ENCODE measurements around the gene PTPRN2. TPM values are rescaled to one million over a fixed set of nuclear protein-coding genes. Genes with fewer than 3 reads are reported as not detected.

Gene PTPRN2
- polyA plus RNA-seq, 1 of the 3 experiments (the other 2 are of a cell fraction), result 4.0 TPM

- Histone ChIP-seq H3K36me3 (replicated peaks in 1 of 2; ENCODE audit: control insufficient read depth in 1 of 2, insufficient read depth in 2 of 2, low read length in 1 of 2) (no peaks in the 10 kb centered on the region), H4K20me1 (ENCODE audit: insufficient read depth) (no peaks in the 10 kb centered on the region), H3K4me3 (ENCODE audit: low read depth in 2 of 2, low read length in 1 of 2) (no peak overlapping the region), H3K4me2 (no peak overlapping the region), H3K27ac (ENCODE audit: low read depth in 2 of 2, low read length in 1 of 2) (no peak overlapping the region), H3K9me2 (no peaks in the 10 kb centered on the region), H3K9me3 (peaks cover 5% of the 10 kb centered on the region; the same call in 1 of the 2 replicates), H3K27me3 (ENCODE audit: insufficient read depth) (no peaks in the 10 kb centered on the region), H3K4me1 (ENCODE audit: control insufficient read depth in 1 of 2, insufficient read depth in 2 of 2, low read depth in 1 of 2, low read length in 1 of 2) (peaks cover 0 to 11% of the 10 kb centered on the region in 2 experiments; a peak in 1 of 4 replicates), H2AFZ (ENCODE audit: low read depth) (no peak overlapping the region), H3K9ac (no peak overlapping the region), H3F3A (replicated peaks; ENCODE audit: insufficient read depth) (peaks cover 23% of the 10 kb centered on the region), H3K79me2 (ENCODE audit: insufficient read depth) (no peaks in the 10 kb centered on the region)
- WGBS (ENCODE audit: low lambda C conversion rate), result 68% methylated on average over 15 of the region's 16 CpGs
- POLR2A ChIA-PET, result no interaction called here
- CTCF ChIA-PET, result interaction anchor here (0.9 to 2.1 kb wide), 3 partner anchors 9 to 80 kb away, joined by 3 to 5 read pairs (median 3); no protein-coding TSS in a partner anchor
- no peak for DNase-seq
- no peak for TF ChIP-seq MAX (IDR thresholded peaks at IDR 0.05; ENCODE audit: low read depth)
Measured at GRCh38 chr7:157929671-157930070, 658.0 kb downstream of the PTPRN2 start.

- 31% methylated on average over 14 of the region's 14 CpGs for WGBS (ENCODE audit: low lambda C conversion rate)
- Histone ChIP-seq H3K4me2 (no peak overlapping the region), H4K20me1 (ENCODE audit: insufficient read depth) (no peaks in the 10 kb centered on the region)
Measured at GRCh38 chr7:157928808-157929425, 658.7 kb downstream of the PTPRN2 start.

More at GRCh38 chr7:157928808-157929425, 658.7 kb downstream of the PTPRN2 start:
- POLR2A ChIA-PET, result no interaction called here
- no peaks in the 10 kb centered on the region for H3K27me3 ChIP-seq (ENCODE audit: insufficient read depth)
- TF ChIP-seq, protein P1, sequence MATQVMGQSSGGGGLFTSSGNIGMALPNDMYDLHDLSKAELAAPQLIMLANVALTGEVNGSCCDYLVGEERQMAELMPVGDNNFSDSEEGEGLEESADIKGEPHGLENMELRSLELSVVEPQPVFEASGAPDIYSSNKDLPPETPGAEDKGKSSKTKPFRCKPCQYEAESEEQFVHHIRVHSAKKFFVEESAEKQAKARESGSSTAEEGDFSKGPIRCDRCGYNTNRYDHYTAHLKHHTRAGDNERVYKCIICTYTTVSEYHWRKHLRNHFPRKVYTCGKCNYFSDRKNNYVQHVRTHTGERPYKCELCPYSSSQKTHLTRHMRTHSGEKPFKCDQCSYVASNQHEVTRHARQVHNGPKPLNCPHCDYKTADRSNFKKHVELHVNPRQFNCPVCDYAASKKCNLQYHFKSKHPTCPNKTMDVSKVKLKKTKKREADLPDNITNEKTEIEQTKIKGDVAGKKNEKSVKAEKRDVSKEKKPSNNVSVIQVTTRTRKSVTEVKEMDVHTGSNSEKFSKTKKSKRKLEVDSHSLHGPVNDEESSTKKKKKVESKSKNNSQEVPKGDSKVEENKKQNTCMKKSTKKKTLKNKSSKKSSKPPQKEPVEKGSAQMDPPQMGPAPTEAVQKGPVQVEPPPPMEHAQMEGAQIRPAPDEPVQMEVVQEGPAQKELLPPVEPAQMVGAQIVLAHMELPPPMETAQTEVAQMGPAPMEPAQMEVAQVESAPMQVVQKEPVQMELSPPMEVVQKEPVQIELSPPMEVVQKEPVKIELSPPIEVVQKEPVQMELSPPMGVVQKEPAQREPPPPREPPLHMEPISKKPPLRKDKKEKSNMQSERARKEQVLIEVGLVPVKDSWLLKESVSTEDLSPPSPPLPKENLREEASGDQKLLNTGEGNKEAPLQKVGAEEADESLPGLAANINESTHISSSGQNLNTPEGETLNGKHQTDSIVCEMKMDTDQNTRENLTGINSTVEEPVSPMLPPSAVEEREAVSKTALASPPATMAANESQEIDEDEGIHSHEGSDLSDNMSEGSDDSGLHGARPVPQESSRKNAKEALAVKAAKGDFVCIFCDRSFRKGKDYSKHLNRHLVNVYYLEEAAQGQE (IDR thresholded peaks at IDR 0.05; ENCODE audit: low read depth, low read length), result no peak
- no peak for TF ChIP-seq GABPA (IDR thresholded peaks at IDR 0.05; ENCODE audit: low read depth)
- TF ChIP-seq, protein P2, sequence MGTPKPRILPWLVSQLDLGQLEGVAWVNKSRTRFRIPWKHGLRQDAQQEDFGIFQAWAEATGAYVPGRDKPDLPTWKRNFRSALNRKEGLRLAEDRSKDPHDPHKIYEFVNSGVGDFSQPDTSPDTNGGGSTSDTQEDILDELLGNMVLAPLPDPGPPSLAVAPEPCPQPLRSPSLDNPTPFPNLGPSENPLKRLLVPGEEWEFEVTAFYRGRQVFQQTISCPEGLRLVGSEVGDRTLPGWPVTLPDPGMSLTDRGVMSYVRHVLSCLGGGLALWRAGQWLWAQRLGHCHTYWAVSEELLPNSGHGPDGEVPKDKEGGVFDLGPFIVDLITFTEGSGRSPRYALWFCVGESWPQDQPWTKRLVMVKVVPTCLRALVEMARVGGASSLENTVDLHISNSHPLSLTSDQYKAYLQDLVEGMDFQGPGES (IDR thresholded peaks at IDR 0.05; ENCODE audit: low read depth, low read length), result no peak
- no peak for TF ChIP-seq RFX5 (IDR thresholded peaks at IDR 0.05; ENCODE audit: low read length)
- TF ChIP-seq SIN3A (IDR thresholded peaks at IDR 0.05; ENCODE audit: borderline replicate concordance, low read depth, low read length), result no peak
- TF ChIP-seq TAF1 (IDR thresholded peaks at IDR 0.05; ENCODE audit: borderline replicate concordance, low read depth, low read length), result no peak
- TF ChIP-seq FOXM1 (IDR thresholded peaks at IDR 0.05; ENCODE audit: low read depth), result no peak
- TF ChIP-seq ELF1 (IDR thresholded peaks at IDR 0.05), result no peak
- TF ChIP-seq CTCF (IDR thresholded peaks at IDR 0.05), result no peak
- TF ChIP-seq, protein P3, sequence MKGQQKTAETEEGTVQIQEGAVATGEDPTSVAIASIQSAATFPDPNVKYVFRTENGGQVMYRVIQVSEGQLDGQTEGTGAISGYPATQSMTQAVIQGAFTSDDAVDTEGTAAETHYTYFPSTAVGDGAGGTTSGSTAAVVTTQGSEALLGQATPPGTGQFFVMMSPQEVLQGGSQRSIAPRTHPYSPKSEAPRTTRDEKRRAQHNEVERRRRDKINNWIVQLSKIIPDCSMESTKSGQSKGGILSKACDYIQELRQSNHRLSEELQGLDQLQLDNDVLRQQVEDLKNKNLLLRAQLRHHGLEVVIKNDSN (IDR thresholded peaks at IDR 0.05; ENCODE audit: borderline replicate concordance, low read depth), result no peak
- TF ChIP-seq, protein P4, sequence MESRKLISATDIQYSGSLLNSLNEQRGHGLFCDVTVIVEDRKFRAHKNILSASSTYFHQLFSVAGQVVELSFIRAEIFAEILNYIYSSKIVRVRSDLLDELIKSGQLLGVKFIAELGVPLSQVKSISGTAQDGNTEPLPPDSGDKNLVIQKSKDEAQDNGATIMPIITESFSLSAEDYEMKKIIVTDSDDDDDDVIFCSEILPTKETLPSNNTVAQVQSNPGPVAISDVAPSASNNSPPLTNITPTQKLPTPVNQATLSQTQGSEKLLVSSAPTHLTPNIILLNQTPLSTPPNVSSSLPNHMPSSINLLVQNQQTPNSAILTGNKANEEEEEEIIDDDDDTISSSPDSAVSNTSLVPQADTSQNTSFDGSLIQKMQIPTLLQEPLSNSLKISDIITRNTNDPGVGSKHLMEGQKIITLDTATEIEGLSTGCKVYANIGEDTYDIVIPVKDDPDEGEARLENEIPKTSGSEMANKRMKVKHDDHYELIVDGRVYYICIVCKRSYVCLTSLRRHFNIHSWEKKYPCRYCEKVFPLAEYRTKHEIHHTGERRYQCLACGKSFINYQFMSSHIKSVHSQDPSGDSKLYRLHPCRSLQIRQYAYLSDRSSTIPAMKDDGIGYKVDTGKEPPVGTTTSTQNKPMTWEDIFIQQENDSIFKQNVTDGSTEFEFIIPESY (IDR thresholded peaks at IDR 0.05; ENCODE audit: borderline replicate concordance, low read depth), result no peak
- no peak overlapping the region for H3K4me3 ChIP-seq (ENCODE audit: low read depth in 2 of 2, low read length in 1 of 2)
- no peaks in the 10 kb centered on the region for H3K36me3 ChIP-seq (replicated peaks in 1 of 2; ENCODE audit: control insufficient read depth in 1 of 2, insufficient read depth in 2 of 2, low read length in 1 of 2)
- H3K9me2 ChIP-seq, result no peaks in the 10 kb centered on the region
- H3K9me3 ChIP-seq, result no peaks in the 10 kb centered on the region
- no peak overlapping the region for H3K9ac ChIP-seq
- H2AFZ ChIP-seq (ENCODE audit: low read depth), result no peak overlapping the region
- CTCF ChIA-PET, result interaction anchor here (2.1 kb wide), 1 partner anchor 10 kb away, joined by 5 read pairs; no protein-coding TSS in a partner anchor
- peaks cover 0 to 11% of the 10 kb centered on the region in 2 experiments; a peak in 1 of 4 replicates for H3K4me1 ChIP-seq (ENCODE audit: control insufficient read depth in 1 of 2, insufficient read depth in 2 of 2, low read depth in 1 of 2, low read length in 1 of 2)
- no peak overlapping the region for H3K27ac ChIP-seq (ENCODE audit: low read depth in 2 of 2, low read length in 1 of 2)
- no peaks in the 10 kb centered on the region for H3K79me2 ChIP-seq (ENCODE audit: insufficient read depth)
- H3F3A ChIP-seq (replicated peaks; ENCODE audit: insufficient read depth), result peaks cover 21% of the 10 kb centered on the region
- no peak for DNase-seq
